ENCODE data around the gene CCDC69.

Gene CCDC69

GRCh38 chr5:151195622-151196021 is 28.3 kb downstream of the CCDC69 start:
- H3K4me1 ChIP-seq (ENCODE audit: control insufficient read depth, insufficient read depth, low read length) = 0 out of 2 replicates have a peak, but pooled peaks cover 1% of the 10 kb centered on the region
- WGBS (ENCODE audit: insufficient coverage, insufficient read length) = 100% methylated on average over 1 of the region's 5 CpGs

GRCh38 chr5:151192626-151193025 is 31.3 kb downstream of the CCDC69 start:
- Histone ChIP-seq H3K9me3 (ENCODE audit: control insufficient read depth, insufficient read depth, low read length) (no peaks in the 10 kb centered on the region), H3K27ac (ENCODE audit: low read length) (no peak overlapping the region), H3K4me3 (ENCODE audit: low read length) (no peak overlapping the region), H3K27me3 (ENCODE audit: control insufficient read depth, insufficient read depth, low read length) (no peaks in the 10 kb centered on the region), H3K4me1 (ENCODE audit: control insufficient read depth, insufficient read depth, low read length) (no peaks in the 10 kb centered on the region), H3K36me3 (ENCODE audit: control insufficient read depth, insufficient read depth, low read length) (no peaks in the 10 kb centered on the region)
- DNase-seq (ENCODE audit: low read depth, low spot score) = no peak

More at GRCh38 chr5:151195622-151196021, 28.3 kb downstream of the CCDC69 start:
- no peak overlapping the region for H3K27ac ChIP-seq (ENCODE audit: low read length)
- H3K9me3 ChIP-seq (ENCODE audit: control insufficient read depth, insufficient read depth, low read length) = no peaks in the 10 kb centered on the region
- H3K36me3 ChIP-seq (ENCODE audit: control insufficient read depth, insufficient read depth, low read length) = no peaks in the 10 kb centered on the region
- no peak overlapping the region for H3K4me3 ChIP-seq (ENCODE audit: low read length)
- no peaks in the 10 kb centered on the region for H3K27me3 ChIP-seq (ENCODE audit: control insufficient read depth, insufficient read depth, low read length)
- DNase-seq (ENCODE audit: low read depth, low spot score) = no peak

GRCh38 chr5:151191661-151192060 is 32.2 kb downstream of the CCDC69 start:
- WGBS (ENCODE audit: insufficient coverage, insufficient read length) = no CpG with 5 or more reads among the region's 1 CpG
- Histone ChIP-seq H3K27me3 (ENCODE audit: control insufficient read depth, insufficient read depth, low read length) (no peaks in the 10 kb centered on the region), H3K4me3 (ENCODE audit: low read length) (no peak overlapping the region), H3K4me1 (ENCODE audit: control insufficient read depth, insufficient read depth, low read length) (no peaks in the 10 kb centered on the region), H3K27ac (ENCODE audit: low read length) (no peak overlapping the region), H3K36me3 (ENCODE audit: control insufficient read depth, insufficient read depth, low read length) (no peaks in the 10 kb centered on the region), H3K9me3 (ENCODE audit: control insufficient read depth, insufficient read depth, low read length) (no peaks in the 10 kb centered on the region)
- DNase-seq (ENCODE audit: low read depth, low spot score) = no peak

GRCh38 chr5:151189151-151189550 is 34.7 kb downstream of the CCDC69 start:
- Histone ChIP-seq H3K4me3 (ENCODE audit: low read length) (no peak overlapping the region), H3K9me3 (ENCODE audit: control insufficient read depth, insufficient read depth, low read length) (no peaks in the 10 kb centered on the region), H3K27ac (ENCODE audit: low read length) (no peak overlapping the region), H3K27me3 (ENCODE audit: control insufficient read depth, insufficient read depth, low read length) (no peaks in the 10 kb centered on the region), H3K4me1 (ENCODE audit: control insufficient read depth, insufficient read depth, low read length) (no peaks in the 10 kb centered on the region), H3K36me3 (ENCODE audit: control insufficient read depth, insufficient read depth, low read length) (no peaks in the 10 kb centered on the region)
- no peak for DNase-seq (ENCODE audit: low read depth, low spot score)
- no CpG with 5 or more reads among the region's 2 CpGs for WGBS (ENCODE audit: insufficient coverage, insufficient read length)

- Histone ChIP-seq H3K27ac (ENCODE audit: low read length) (no peak overlapping the region), H3K4me3 (ENCODE audit: low read length) (no peak overlapping the region), H3K36me3 (ENCODE audit: control insufficient read depth, insufficient read depth, low read length) (no peaks in the 10 kb centered on the region), H3K4me1 (ENCODE audit: control insufficient read depth, insufficient read depth, low read length) (no peaks in the 10 kb centered on the region), H3K27me3 (ENCODE audit: control insufficient read depth, insufficient read depth, low read length) (no peaks in the 10 kb centered on the region), H3K9me3 (ENCODE audit: control insufficient read depth, insufficient read depth, low read length) (no peaks in the 10 kb centered on the region)
- DNase-seq (ENCODE audit: low read depth, low spot score) = no peak
- no CpG with 5 or more reads among the region's 4 CpGs for WGBS (ENCODE audit: insufficient coverage, insufficient read length)
Observed at GRCh38 chr5:151186538-151186937, 37.4 kb downstream of the CCDC69 start.

- no CpG with 5 or more reads among the region's 5 CpGs for WGBS (ENCODE audit: insufficient coverage, insufficient read length)
- H3K9me3 ChIP-seq (ENCODE audit: control insufficient read depth, insufficient read depth, low read length) = no peaks in the 10 kb centered on the region
- H3K4me3 ChIP-seq (ENCODE audit: low read length) = no peak overlapping the region
- H3K36me3 ChIP-seq (ENCODE audit: control insufficient read depth, insufficient read depth, low read length) = no peaks in the 10 kb centered on the region
- DNase-seq (ENCODE audit: low read depth, low spot score) = no peak
- H3K4me1 ChIP-seq (ENCODE audit: control insufficient read depth, insufficient read depth, low read length) = no peaks in the 10 kb centered on the region
- H3K27ac ChIP-seq (ENCODE audit: low read length) = no peak overlapping the region
- no peaks in the 10 kb centered on the region for H3K27me3 ChIP-seq (ENCODE audit: control insufficient read depth, insufficient read depth, low read length)
Observed at GRCh38 chr5:151186052-151186451, 37.8 kb downstream of the CCDC69 start.

GRCh38 chr5:151184316-151185042 is 39.4 kb downstream of the CCDC69 start:
- no peak for DNase-seq (ENCODE audit: low read depth, low spot score)
- WGBS (ENCODE audit: insufficient coverage, insufficient read length) = no CpG with 5 or more reads among the region's 10 CpGs
- H3K4me3 ChIP-seq (ENCODE audit: low read length) = no peak overlapping the region
- H3K36me3 ChIP-seq (ENCODE audit: control insufficient read depth, insufficient read depth, low read length) = no peaks in the 10 kb centered on the region
- H3K9me3 ChIP-seq (ENCODE audit: control insufficient read depth, insufficient read depth, low read length) = no peaks in the 10 kb centered on the region
- H3K4me1 ChIP-seq (ENCODE audit: control insufficient read depth, insufficient read depth, low read length) = no peaks in the 10 kb centered on the region
- no peaks in the 10 kb centered on the region for H3K27me3 ChIP-seq (ENCODE audit: control insufficient read depth, insufficient read depth, low read length)
- H3K27ac ChIP-seq (ENCODE audit: low read length) = no peak overlapping the region

- Histone ChIP-seq H3K27ac (ENCODE audit: low read length) (no peak overlapping the region), H3K36me3 (ENCODE audit: control insufficient read depth, insufficient read depth, low read length) (no peaks in the 10 kb centered on the region), H3K4me1 (ENCODE audit: control insufficient read depth, insufficient read depth, low read length) (no peaks in the 10 kb centered on the region), H3K9me3 (ENCODE audit: control insufficient read depth, insufficient read depth, low read length) (no peaks in the 10 kb centered on the region), H3K4me3 (ENCODE audit: low read length) (no peak overlapping the region), H3K27me3 (ENCODE audit: control insufficient read depth, insufficient read depth, low read length) (no peaks in the 10 kb centered on the region)
- no peak for DNase-seq (ENCODE audit: low read depth, low spot score)
- WGBS (ENCODE audit: insufficient coverage, insufficient read length) = no CpG with 5 or more reads among the region's 7 CpGs
Observed at GRCh38 chr5:151183456-151184245, 40.2 kb downstream of the CCDC69 start.

GRCh38 chr5:151182976-151183375 is 40.9 kb downstream of the CCDC69 start:
- Histone ChIP-seq H3K4me1 (ENCODE audit: control insufficient read depth, insufficient read depth, low read length) (no peaks in the 10 kb centered on the region), H3K9me3 (ENCODE audit: control insufficient read depth, insufficient read depth, low read length) (no peaks in the 10 kb centered on the region), H3K36me3 (ENCODE audit: control insufficient read depth, insufficient read depth, low read length) (no peaks in the 10 kb centered on the region), H3K4me3 (ENCODE audit: low read length) (no peak overlapping the region), H3K27me3 (ENCODE audit: control insufficient read depth, insufficient read depth, low read length) (no peaks in the 10 kb centered on the region), H3K27ac (ENCODE audit: low read length) (no peak overlapping the region)
- WGBS (ENCODE audit: insufficient coverage, insufficient read length) = no CpG with 5 or more reads among the region's 8 CpGs
- no peak for DNase-seq (ENCODE audit: low read depth, low spot score)

GRCh38 chr5:151182524-151182900 is 41.4 kb downstream of the CCDC69 start:
- H3K4me3 ChIP-seq (ENCODE audit: low read length) = no peak overlapping the region
- DNase-seq (ENCODE audit: low read depth, low spot score) = no peak
- no peaks in the 10 kb centered on the region for H3K4me1 ChIP-seq (ENCODE audit: control insufficient read depth, insufficient read depth, low read length)
- WGBS (ENCODE audit: insufficient coverage, insufficient read length) = no CpG with 5 or more reads among the region's 4 CpGs
- H3K36me3 ChIP-seq (ENCODE audit: control insufficient read depth, insufficient read depth, low read length) = no peaks in the 10 kb centered on the region
- no peaks in the 10 kb centered on the region for H3K27me3 ChIP-seq (ENCODE audit: control insufficient read depth, insufficient read depth, low read length)
- H3K9me3 ChIP-seq (ENCODE audit: control insufficient read depth, insufficient read depth, low read length) = no peaks in the 10 kb centered on the region
- H3K27ac ChIP-seq (ENCODE audit: low read length) = no peak overlapping the region
